ENCODE results near the gene RNF14.
"Not testable (repeated sequence)": the region's sequence is repeated elsewhere in the genome, so short reads cannot be mapped to it uniquely, and the experiment has no call there.

RNF14 gene

GRCh38 chr5:141968914-141969608, at the start of gene RNF14:
TSS of gene RNF14 (plus strand) at chr5:141969105. CDS start at chr5:141973589, 4,484 bp downstream.
- peak; percentile 78 to 82 for DNase-seq (ENCODE audit: low read depth in 2 of 2, low spot score in 1 of 2)

GRCh38 chr5:141919218-141920119, 49.4 kb upstream of the RNF14 start:
- DNase-seq (ENCODE audit: low read depth in 2 of 2, low spot score in 1 of 2) = no peak

GRCh38 chr5:141920771-141921170, 48.1 kb upstream of the RNF14 start:
- DNase-seq (ENCODE audit: low read depth in 2 of 2, low spot score in 1 of 2) = no peak

GRCh38 chr5:141922827-141923447, 46.0 kb upstream of the RNF14 start:
- DNase-seq (ENCODE audit: low read depth in 2 of 2, low spot score in 1 of 2) = not testable (repeated sequence)

- DNase-seq (ENCODE audit: low read depth in 2 of 2, low spot score in 1 of 2) = peak; percentile 77 to 89
Observed at GRCh38 chr5:141923448-141924313, 45.2 kb upstream of the RNF14 start, which contains the start of gene DELE1. TSS of gene DELE1 (plus strand) at chr5:141923871. CDS start at chr5:141923942, 71 bp downstream.

GRCh38 chr5:141926434-141926833, 42.5 kb upstream of the RNF14 start:
- DNase-seq (ENCODE audit: low read depth in 2 of 2, low spot score in 1 of 2) = no peak

GRCh38 chr5:141928051-141928450, 40.9 kb upstream of the RNF14 start:
- DNase-seq (ENCODE audit: low read depth in 2 of 2, low spot score in 1 of 2) = no peak

- no peak for DNase-seq (ENCODE audit: low read depth in 2 of 2, low spot score in 1 of 2)
Observed at GRCh38 chr5:141929398-141930058, 39.4 kb upstream of the RNF14 start.

GRCh38 chr5:141931694-141932093, 37.2 kb upstream of the RNF14 start:
- DNase-seq (ENCODE audit: low read depth in 2 of 2, low spot score in 1 of 2) = no peak

- no peak for DNase-seq (ENCODE audit: low read depth in 2 of 2, low spot score in 1 of 2)
Observed at GRCh38 chr5:141933151-141933550, 35.8 kb upstream of the RNF14 start.

- no peak for DNase-seq (ENCODE audit: low read depth in 2 of 2, low spot score in 1 of 2)
Observed at GRCh38 chr5:141934099-141934844, 34.6 kb upstream of the RNF14 start.

- DNase-seq (ENCODE audit: low read depth in 2 of 2, low spot score in 1 of 2) = no peak
Observed at GRCh38 chr5:141935538-141935937, 33.4 kb upstream of the RNF14 start.

- no peak for DNase-seq (ENCODE audit: low read depth in 2 of 2, low spot score in 1 of 2)
Observed at GRCh38 chr5:141940695-141941271, 28.1 kb upstream of the RNF14 start.

GRCh38 chr5:141941307-141941706, 27.6 kb upstream of the RNF14 start:
- no peak for DNase-seq (ENCODE audit: low read depth in 2 of 2, low spot score in 1 of 2)

GRCh38 chr5:141941779-141942178, 27.1 kb upstream of the RNF14 start:
- no peak for DNase-seq (ENCODE audit: low read depth in 2 of 2, low spot score in 1 of 2)

GRCh38 chr5:141942185-141942857, 26.6 kb upstream of the RNF14 start:
- DNase-seq (ENCODE audit: low read depth in 2 of 2, low spot score in 1 of 2) = no peak

- no peak for DNase-seq (ENCODE audit: low read depth in 2 of 2, low spot score in 1 of 2)
Observed at GRCh38 chr5:141944076-141944475, 24.8 kb upstream of the RNF14 start.

GRCh38 chr5:141945511-141946051, 23.3 kb upstream of the RNF14 start:
- DNase-seq (ENCODE audit: low read depth in 2 of 2, low spot score in 1 of 2) = no peak
